Stimulated activated CD4-positive, alpha-beta T cell treated with anti-CD3 and anti-CD28 coated beads, Interleukin-12 subunit alpha, Interleukin-12 subunit beta, amount 100 ng/mL, for 48 hours (primary cell): ENCODE results near the gene ASCL3.
A peak's percentile ranks its signal among the peaks of the same experiment; 100 is the strongest.
"Not testable (repeated sequence)": the region's sequence is repeated elsewhere in the genome, so short reads cannot be mapped to it uniquely, and the experiment has no call there.

Experiments used
- DNase-seq, 3 donors: peaks; one replicate each; pipeline ENCODE4 v3.0.0-alpha.2; 2020; ENCODE audit warnings: low read depth in 2 of 3, low spot score in 1 of 3

Gene ASCL3

DNA sequence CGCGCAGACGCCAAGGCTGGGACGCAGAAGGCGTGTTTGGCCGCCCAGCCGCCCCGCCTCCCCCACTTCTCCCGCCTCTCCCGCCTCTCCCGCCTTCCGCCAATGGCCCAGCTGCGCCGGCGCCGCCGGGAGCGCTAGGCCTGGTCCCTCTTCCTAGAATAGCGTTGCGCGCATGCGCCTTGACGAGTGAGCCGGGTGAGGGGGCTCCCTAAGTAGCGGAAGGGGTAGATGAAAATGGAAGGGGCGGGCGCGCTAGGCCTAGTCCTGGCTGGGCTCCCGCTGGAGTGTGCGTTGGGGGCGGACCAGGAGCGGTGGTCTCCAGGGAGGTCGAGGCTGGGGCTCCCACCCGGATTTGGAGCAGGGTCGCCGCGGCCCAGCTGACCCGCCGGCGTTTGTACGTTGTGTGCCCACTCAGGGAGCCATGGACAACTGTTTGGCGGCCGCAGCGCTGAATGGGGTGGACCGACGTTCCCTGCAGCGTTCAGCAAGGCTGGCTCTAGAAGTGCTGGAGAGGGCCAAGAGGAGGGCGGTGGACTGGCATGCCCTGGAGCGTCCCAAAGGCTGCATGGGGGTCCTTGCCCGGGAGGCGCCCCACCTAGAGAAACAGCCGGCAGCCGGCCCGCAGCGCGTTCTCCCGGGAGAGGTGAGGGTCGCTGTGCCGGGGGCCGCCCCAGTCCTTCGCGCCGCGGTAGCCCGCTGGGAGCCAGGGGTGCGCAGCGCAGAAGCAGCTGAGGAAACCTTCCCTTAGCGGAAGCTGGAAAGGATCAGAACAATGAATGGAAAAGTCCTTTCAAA is 31.6 kb downstream of the ASCL3 start, which contains the start of gene AKIP1:
AKIP1 (plus strand) TSS at position 161 of the 795 bp plus-strand sequence; CDS start at position 422, 261 bp downstream.
- peak; percentile 76 to 92 (median 77) for DNase-seq

DNA sequence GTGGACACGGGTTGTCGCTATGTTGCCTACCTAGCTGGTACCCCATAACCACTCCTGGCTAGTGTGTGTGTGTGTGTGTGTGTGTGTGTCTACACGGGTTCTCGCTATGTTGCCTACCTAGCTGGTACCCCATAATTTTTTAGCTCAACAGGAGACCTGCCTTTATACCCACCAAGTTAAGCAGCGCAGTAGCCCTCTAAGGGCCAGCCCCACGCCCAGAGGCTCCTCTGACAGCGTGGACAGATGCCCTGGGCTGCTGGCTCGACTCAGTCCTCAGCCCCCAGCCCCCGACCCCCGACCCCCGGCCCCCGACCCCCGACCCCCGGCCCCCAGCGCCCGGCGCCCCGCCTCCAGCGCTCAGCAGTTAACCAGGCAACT is 32.2 kb downstream of the ASCL3 start:
- no peak for DNase-seq

DNA sequence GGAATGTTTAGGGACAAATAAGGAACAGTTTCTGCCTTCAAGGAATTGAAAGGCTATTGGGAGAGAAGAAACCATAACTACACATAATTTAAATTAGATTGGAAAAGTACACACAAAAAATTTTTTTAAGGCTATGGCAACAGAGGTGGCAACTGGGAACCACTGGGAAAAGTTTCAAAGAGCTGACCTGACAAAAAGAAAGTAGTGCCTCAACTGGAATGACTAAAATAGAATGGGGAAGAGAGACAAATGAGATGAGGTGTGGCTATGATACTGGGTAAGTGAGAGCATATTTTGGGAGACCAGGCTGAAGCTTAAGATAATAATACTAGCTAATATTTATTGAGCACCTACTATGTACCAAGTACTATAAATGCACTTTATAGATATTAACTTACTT is 34.7 kb downstream of the ASCL3 start:
- no peak for DNase-seq

- no peak for DNase-seq
Measured at GRCh38 chr11:8907116-8907515, 35.7 kb downstream of the ASCL3 start.

DNA sequence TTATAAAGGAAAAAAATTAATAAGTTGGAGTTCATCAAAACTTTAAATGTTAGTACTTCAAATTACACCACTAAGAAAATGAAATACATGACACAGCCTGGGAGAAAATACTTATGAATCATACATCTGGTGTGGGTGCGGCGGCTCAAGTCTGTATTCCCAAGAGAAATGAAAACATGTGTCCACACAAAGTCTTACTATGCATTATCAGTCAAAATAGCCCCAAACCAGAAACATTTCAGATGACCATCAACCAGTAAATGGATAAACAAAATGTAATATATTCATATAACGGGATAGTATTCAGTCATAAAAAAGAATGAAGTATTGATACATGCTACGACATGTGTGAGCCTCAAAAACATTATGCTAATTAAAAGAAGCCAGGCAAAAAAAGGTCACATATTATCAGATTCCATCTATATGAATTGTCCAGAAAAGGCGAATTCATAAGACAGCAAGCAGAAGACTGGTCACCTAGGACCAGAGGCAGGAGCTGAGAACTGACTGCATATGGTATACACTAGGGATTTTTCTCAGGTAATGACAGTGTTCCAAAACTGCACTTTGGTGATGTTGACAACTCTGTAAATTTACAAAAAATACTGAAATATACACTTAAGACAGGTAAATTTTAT is 37.2 kb downstream of the ASCL3 start:
- no peak for DNase-seq

GRCh38 chr11:8899119-8899753 is 43.6 kb downstream of the ASCL3 start:
- DNase-seq = no peak

GRCh38 chr11:8891185-8891584 is 51.6 kb downstream of the ASCL3 start:
- not testable (repeated sequence) for DNase-seq
